Activated CD8-positive, alpha-beta memory T cell treated with anti-CD3 and anti-CD28 coated beads, Interleukin-2, amount 50 U/mL, for 24 hours (primary cell): ENCODE results near the gene LUZP4.
"Not testable (repeated sequence)": the region's sequence is repeated elsewhere in the genome, so short reads cannot be mapped to it uniquely, and the experiment has no call there.

Experiments
- DNase-seq: peaks from one replicate; pipeline ENCODE4 v3.0.0-alpha.2; 2020; ENCODE audit errors: extremely low read depth

The LUZP4 gene

DNA sequence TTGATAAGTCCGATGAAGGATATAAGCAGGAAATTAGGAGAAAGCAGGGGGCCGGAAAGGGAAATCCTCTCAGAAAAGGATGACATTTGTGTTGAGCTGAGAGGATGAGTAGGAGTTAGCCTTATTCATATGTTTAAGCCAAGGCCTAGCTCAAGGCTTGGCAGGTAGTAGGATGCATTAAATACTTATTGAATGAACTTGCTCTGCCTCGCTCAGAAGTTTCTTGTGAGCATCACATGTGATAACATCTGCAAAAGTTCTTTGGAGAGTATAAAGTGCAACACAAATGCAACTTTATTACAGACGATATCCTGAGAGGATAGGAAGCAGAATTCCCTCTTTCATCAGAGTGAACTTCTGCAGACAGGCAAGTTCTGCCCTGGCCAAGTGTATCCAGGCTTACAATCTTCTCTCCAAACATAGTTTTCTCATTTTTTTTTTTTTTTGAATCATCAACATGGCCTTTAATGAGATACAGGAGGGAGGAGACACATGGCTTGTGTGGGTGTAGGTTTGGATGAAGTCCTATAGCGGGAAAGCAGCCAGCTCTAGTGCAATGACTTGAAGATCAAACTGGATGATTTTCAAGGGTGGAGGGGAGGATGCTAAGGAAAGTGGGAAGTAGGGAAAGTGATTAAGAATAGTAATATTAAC is 48.1 kb downstream of the LUZP4 start:
- no peak for DNase-seq

DNA sequence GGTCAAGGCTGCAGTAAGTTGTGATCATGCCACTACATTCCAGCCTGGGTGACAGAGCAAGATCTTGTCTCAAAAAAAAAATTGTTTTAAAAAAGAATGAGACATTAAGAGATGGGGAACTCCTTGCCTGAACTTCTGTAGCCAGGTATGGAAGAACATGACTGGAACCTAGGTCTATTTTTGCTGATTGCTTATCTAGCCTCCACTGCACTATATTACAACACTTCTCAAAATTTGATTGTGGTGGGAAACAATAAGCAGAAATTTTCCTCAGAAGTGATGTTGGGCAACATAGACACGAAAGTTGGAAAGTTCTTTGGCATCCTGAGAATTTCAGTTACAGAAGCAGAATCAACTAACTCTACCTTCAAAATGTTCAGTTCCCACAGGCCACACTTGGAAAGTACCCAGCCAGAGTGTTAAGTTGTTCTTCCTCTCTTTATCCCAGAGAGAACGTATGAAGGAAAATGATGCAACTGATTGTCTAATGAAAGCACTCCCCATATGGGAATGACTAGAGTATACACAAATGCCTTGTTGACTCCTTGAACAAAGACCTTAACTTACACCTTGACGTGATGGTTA is 50.0 kb downstream of the LUZP4 start:
- no peak for DNase-seq

DNA sequence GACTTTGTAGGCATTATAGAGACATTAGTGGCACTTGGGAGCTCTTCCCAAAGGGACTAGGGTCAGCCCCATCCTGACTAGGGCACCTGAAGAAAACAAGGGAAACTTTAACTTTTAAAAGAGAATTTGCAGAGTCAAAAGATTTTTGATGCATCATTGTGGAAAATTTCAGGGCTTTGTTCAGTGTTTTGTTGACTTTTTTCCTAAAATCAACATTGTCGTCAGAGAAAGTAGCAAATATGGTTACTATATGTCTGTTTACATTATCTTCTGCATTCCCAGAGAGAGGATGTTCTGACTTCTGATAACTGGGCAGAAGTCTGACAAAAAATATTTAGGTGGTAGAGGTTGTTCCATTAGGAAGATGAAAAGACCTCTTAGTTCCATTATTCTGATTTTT is 51.9 kb downstream of the LUZP4 start:
- no peak for DNase-seq

DNA sequence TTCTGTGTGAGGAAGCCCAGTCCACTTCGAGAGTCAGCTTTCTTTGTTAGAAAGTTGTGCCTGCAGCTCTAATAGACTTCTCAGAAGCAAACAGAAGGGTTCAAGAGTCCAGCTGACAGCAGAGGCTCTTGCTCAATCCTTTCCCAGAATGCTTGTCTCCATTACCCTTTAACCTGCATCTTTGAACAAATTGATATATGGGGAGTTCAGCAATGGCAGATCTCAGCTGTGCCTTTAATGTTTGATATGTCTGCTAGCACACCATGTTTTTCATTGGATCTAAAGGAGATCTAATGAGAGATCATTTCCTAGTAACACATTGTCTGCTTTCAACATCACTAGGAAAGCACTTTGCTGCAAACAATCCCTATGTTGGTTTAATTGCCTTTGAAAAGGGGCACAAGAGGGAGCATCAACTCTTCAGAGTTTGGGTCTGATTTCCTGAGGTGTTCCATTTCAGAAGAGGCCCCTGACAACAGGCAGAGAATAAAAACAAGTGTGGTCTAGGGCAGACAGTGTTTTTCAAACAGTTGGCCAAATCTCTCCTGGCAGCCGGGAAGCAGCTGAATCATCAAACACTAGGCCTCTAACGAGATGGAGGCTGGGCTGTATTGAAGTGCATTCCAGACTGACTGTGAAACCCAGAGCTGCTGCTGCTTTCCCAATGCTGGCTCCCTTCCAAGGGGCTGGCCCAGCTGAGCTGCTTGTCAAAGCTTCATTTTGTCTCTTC is 55.5 kb downstream of the LUZP4 start:
- DNase-seq = no peak

DNA sequence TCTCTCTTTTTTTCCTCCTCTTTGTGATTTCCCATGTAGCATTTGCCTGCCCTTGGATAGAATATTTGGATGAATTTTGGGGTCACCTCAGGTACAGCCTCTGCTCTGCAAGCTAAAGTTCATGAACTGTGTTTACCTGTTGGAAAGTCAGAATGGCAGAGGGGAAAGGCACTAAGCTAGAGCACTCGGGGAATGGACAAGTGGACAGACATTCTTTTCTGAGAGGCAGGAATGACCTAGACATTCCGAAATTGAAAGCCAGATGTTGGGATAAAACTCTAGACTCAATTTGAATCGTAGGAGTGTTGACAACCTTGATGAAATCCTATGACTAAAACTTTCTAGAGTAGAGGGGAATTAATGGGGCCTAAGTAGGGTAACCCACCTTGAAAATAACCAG is 56.1 kb downstream of the LUZP4 start:
- DNase-seq = no peak

DNA sequence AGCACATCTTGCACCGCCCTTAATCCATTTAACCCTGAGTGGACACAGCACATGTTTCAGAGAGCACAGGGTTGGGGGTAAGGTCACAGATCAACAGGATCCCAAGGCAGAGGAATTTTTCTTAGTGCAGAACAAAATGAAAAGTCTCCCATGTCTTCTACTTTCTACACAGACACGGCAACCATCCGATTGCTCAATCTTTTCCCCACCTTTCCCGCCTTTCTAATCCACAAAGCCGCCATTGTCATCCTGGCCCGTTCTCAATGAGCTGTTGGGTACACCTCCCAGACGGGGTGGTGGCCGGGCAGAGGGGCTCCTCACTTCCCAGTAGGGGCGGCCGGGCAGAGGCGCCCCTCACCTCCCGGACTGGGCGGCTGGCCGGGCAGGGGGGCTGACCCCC is 57.2 kb downstream of the LUZP4 start:
- not testable (repeated sequence) for DNase-seq

DNA sequence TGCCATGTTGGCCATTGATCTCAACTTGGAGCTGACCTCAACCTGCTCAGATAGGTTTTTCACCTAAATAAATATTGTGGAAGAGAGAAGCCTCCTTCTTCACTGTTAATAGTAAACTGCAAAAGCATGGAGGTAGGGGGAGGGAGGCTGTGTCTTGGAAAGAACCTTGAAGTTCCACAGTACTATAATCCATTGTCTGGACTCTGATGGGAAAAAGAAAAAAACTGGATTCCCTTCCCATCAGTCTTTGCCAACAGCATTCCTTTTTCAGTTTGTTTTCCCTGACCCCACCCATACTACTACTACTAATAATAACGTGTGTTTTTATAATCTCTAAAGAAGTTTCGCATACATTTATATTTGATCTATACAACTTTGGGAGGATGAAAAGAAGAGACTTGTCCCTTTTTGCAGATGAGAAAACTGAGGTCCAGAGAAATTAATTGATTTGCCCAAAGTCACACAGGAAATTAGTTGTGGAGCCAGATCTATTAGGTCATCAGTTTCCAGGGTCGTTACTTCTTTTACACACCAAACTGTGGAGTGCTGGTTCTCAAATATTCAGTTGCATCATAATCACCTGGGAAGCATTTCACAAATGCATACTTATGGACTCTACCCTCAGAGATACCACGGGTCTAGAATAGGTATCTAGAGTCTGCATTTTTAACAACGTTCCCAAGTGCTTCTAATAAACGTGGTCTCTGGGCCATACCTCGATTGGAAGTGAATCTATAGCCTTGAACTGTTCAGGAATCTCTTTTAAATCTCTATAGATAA is 59.1 kb downstream of the LUZP4 start:
- no peak for DNase-seq

DNA sequence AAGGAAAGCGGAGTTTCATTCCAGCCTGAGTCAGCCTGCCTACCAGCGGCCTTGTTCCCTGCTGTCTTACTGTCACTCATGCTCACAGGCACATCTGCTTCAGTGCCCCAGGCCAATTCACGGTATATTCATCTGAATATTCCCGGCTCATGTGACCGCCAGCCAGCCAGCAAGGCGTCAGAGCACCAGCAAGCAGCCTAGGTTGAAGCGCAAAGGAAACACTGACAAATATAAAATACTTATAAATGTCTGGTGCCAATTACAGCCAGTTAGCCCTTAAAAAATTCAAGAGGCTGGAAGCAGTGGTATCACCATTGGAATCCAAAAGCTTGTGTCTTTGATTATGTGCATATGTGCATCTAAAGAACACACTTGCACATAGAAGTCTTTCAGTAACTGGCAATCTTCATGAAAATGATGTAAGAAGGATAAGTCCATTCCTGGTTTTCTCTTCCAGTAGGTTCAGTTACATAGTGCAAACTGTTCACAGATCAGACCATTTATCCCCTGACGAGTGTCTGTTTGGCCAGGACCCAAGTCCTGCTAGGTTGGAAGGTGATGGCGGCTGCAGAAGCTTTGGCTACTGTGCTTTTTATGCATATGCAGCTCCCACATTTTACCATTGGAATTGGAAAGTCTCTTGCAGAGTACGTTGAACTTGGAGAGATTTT is 61.3 kb downstream of the LUZP4 start:
- no peak for DNase-seq

DNA sequence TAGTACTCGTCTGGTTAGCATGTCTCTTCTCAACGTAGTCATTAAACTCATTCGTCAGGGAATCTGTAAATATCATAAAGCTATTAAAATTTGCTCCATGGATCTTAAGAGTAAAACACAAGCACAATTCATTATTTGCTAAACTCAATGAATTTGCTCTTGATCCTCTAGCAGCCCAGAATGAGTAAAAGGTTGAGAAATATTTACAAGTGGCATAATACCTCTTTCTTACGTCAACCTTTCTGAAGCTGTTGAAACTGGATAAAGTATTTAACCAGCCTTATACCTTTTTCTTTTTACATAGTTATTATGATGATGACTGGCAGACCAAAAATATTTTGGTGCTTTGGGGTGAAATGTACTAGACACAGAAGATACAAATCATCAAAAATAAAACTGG is 66.9 kb downstream of the LUZP4 start:
- no peak for DNase-seq
